Muscle of back (tissue), 11 donors: Measurements from ENCODE around the gene TAS1R3. TPM values are rescaled to one million over a fixed set of nuclear protein-coding genes. Genes with fewer than 3 reads are reported as not detected.
A peak's percentile ranks its signal among the peaks of the same experiment; 100 is the strongest.

Experiments used
- DNase-seq, 3 donors: peaks; one replicate each; pipeline versions ENCODE4 v3.0.0 to v3.0.0-alpha.2; 2013
- polyA plus RNA-seq, 10 donors: library from polyadenylated mRNA; unstranded; fragments of 120-200 nt; gene quantifications; one replicate each; pipeline ENCODE4 v1.2.1, GENCODE V29; 2013; ENCODE audit not compliant: insufficient read length in 10 of 10

Gene TAS1R3
- polyA plus RNA-seq, 10 donors: 1.4 to 3.2 (median 1.9) TPM

- no peak for DNase-seq
Measured at GRCh38 chr1:1336931-1337792, 6.1 kb downstream of the TAS1R3 start.

GRCh38 chr1:1337793-1338147 is 6.7 kb downstream of the TAS1R3 start:
- no peak for DNase-seq

DNA sequence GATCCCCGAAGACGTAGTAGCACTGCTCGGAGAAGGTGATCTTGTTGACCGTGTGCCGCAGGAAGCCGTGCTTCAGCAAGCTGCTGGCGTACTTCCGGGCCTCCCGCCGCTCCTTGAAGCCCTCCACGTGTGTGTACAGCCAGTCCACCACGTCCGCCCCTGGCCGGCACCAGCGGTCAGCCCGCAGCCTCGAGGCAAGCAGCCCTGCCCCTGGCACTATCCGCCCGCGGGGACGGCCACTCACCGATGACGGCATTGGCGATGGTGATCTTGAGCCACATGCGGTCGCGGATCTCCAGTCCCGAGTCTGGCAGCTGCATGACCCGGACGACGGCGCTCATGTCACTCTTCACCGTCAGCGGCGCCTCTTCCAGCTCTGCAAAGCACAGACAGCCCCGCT is 7.2 kb downstream of the TAS1R3 start:
- no peak for DNase-seq

- no peak for DNase-seq
Measured at GRCh38 chr1:1340185-1340584, 9.1 kb downstream of the TAS1R3 start.

GRCh38 chr1:1340791-1341548 is 9.9 kb downstream of the TAS1R3 start:
- no peak for DNase-seq

- DNase-seq: no peak
Measured at GRCh38 chr1:1341549-1342021, 10.5 kb downstream of the TAS1R3 start.

DNA sequence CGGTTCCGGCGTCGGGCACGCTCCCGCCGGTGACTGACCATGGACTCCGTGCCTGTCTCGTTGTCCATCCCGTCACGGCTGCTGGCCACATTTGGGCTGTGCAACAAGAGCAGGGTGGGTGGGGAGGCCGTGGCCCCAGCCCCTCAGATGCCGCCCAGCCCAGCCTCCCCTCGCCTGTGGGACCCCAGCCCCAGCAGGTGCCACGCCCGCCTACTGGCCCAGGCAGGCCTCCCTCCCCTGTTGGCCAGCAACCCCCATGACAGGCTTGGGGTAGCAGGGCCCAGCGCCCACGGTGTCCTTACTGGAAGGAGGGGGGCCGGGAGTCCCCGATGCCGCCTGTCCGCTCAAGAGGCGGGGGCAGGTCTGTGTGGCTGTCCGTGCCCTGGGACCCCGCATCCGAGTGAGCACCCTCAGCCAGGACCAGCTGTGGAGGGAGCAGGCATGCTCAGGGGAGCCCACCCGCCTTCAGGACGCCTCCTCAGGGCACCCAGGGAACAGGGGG is 11.0 kb downstream of the TAS1R3 start:
- DNase-seq: no peak

DNA sequence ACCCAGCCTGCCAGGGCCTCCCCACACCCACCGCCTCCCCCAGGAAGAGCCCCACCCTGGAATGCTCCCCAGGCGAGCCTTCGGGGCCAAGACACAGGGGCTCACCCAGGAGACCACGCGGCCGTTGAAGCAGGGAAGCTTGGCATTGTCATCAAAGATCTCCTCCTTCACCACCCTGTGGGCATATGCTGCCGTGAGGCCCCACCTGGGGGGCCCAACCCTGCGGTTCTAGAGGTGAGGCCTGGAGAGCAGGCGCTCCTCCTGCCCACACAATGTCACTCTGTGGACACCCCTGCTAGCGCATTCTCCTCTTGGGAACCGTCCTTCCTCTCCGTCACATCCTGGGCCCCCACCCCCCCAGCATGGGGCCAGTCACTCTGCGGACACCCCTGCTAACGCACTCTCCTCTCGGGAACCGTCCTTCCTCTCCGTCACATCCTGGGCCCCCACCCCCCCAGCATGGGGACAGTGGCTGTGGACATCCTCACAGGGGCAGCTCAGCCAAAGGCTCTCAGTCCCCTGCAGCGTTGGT is 11.6 kb downstream of the TAS1R3 start:
- no peak for DNase-seq

- no peak for DNase-seq
Measured at GRCh38 chr1:1343811-1344421, 12.8 kb downstream of the TAS1R3 start.

- no peak for DNase-seq
Measured at GRCh38 chr1:1344655-1345361, 13.7 kb downstream of the TAS1R3 start.

DNA sequence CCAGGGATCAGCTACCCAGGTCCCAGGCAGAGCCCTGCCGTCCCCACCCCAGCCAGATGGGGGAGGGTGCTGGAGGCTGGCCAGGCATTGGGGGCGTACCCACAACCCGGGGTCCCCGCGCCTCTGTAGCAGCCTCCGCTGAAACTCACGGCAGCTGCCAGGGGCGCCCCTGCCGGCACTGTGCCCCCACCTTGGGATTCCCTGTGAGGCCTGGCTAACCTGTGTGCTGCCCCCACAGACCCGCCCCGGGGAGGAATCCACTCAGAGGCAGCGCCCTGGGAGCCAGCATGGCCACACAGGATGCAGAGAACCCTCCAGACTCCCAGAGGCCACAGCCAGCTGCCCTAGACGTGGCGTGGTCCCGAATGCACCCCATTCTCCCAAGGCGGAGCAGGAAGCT is 14.3 kb downstream of the TAS1R3 start:
- DNase-seq: no peak

GRCh38 chr1:1345860-1346500 is 14.9 kb downstream of the TAS1R3 start:
- no peak for DNase-seq

- DNase-seq: no peak
Measured at GRCh38 chr1:1346501-1346890, 15.4 kb downstream of the TAS1R3 start.

DNA sequence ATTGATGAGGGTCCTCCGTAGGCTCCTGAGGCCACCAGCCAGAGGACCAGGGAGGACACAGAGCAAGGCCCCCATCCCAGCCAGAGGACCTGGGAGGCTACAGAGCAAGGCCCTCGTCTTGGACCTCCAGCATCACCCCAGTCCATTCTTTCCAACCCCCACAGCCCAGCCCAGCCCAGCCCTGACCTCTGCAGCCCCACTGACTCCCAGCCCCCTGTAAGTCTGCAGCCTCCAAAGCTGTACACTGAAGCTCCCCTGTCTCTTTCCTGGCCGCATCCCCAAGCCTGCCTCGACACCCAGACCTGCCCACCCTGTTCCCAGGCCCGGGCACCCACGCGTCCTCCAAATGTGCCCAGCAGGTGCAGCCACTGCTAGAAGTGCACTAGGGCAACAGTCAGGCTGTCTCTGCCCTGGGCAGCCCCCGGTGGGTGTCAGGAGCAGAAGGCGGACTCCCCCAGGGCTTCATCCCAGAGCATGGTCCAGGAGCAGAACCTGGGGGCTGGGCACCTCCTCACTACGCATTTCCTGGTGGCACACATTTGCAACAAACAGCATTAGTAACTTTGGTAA is 16.0 kb downstream of the TAS1R3 start:
- no peak for DNase-seq

GRCh38 chr1:1347663-1348419 is 16.8 kb downstream of the TAS1R3 start:
- peak in 1 of 3 donors; percentile 39 for DNase-seq

- DNase-seq: peak in 1 of 3 donors; percentile 58
Measured at GRCh38 chr1:1348420-1349255, 17.6 kb downstream of the TAS1R3 start.

GRCh38 chr1:1349256-1350012 is 18.4 kb downstream of the TAS1R3 start, which contains the start of gene DVL1:
Gene DVL1 (minus strand): TSS chr1:1349418. CDS start chr1:1349065, 353 bp downstream.
- DNase-seq: peak; percentile 64 to 91 (median 77)
